Tibial nerve (tissue), 4 donors: ENCODE results near the gene GCM1. TPM values are rescaled to one million over a fixed set of nuclear protein-coding genes. Genes with fewer than 3 reads are reported as not detected.

Experiments used
- DNase-seq, 2 donors: peaks; one replicate each; pipeline ENCODE4 v3.0.0-alpha.2; 2019; ENCODE audit warnings: low spot score in 2 of 2
- H3K27ac ChIP-seq, 4 donors: fragments of 200-600 bp; sonication (generic) in 3 of 4; one replicate each; pipeline ENCODE4 v1.5.1; 2017 to 2019; ENCODE audit warnings: mild to moderate bottlenecking in 1 of 4
- H3K27me3 ChIP-seq, 2 donors: fragments of 200-600 bp; sonication (generic) in 1 of 2; one replicate each; pipeline versions ENCODE4 v1.5.1 to v1.6.0; 2017 to 2019
- H3K36me3 ChIP-seq, 3 donors: fragments of 200-600 bp; sonication (generic); one replicate each; pipeline ENCODE4 v1.5.1; 2018 to 2019
- H3K4me1 ChIP-seq, 4 donors: fragments of 200-600 bp; sonication (generic) in 3 of 4; one replicate each; pipeline ENCODE4 v1.5.1; 2017 to 2019
- H3K4me3 ChIP-seq, 4 donors: fragments of 200-600 bp; sonication (generic) in 3 of 4; one replicate each; pipeline ENCODE4 v1.5.1; 2017 to 2019; ENCODE audit warnings: mild to moderate bottlenecking in 1 of 4, moderate library complexity in 1 of 4
- H3K9me3 ChIP-seq, 4 donors: fragments of 200-600 bp; sonication (generic) in 3 of 4; one replicate each; pipeline ENCODE4 v1.5.1; 2017 to 2019
- EP300 ChIP-seq, 2 donors: sonication (generic); formaldehyde crosslinking; IDR thresholded peaks; one replicate each; pipeline ENCODE4 v1.6.1; 2017; ENCODE audit warnings: antibody characterized with exemption in 2 of 2, mild to moderate bottlenecking in 1 of 2
- POLR2A ChIP-seq, 2 donors: fragments of 450-650 bp; IDR thresholded peaks; one replicate each; pipeline ENCODE4 v1.6.1; 2017; ENCODE audit warnings: antibody characterized with exemption in 2 of 2, mild to moderate bottlenecking in 2 of 2, moderate library complexity in 2 of 2
- WGBS, 2 donors: methylation state at CpG; one replicate each; pipeline ENCODE4 v1.1.5; 2018; 5-methylcytosine and 5-hydroxymethylcytosine counted together
- total RNA-seq, 4 donors: library from RNA; depleted of rRNA; stranded (reverse); fragments of >200 nt; gene quantifications; one replicate each; pipeline ENCODE4 v1.1.0, GENCODE V29; 2016
- TF ChIP-seq, protein P1 (sequence below), 5 experiments: fragments of 200-600 bp in 3 of 5; fragments of 450-650 bp in 2 of 5; sonication (generic) in 3 of 5; IDR thresholded peaks; one replicate each; pipeline ENCODE4 v1.5.1; 2016 to 2019; ENCODE audit warnings: antibody characterized with exemption in 5 of 5, mild to moderate bottlenecking in 3 of 5, moderate library complexity in 2 of 5

The GCM1 gene
- total RNA-seq, 4 donors from 2014 or later = 0.30 TPM; not detected in 3

- no peaks in the 10 kb centered on the region for H3K36me3 ChIP-seq
- H3K9me3 ChIP-seq = no peaks in the 10 kb centered on the region
- DNase-seq = peak; percentile 84 to 96
- H3K4me3 ChIP-seq = no peak overlapping the region
- 54 to 55% methylated on average over 20 of the region's 20 CpGs for whole genome bisulfite sequencing, 2 donors
- H3K27me3 ChIP-seq = no peaks in the 10 kb centered on the region
- H3K27ac ChIP-seq = no peak overlapping the region
- TF ChIP-seq, protein P1, sequence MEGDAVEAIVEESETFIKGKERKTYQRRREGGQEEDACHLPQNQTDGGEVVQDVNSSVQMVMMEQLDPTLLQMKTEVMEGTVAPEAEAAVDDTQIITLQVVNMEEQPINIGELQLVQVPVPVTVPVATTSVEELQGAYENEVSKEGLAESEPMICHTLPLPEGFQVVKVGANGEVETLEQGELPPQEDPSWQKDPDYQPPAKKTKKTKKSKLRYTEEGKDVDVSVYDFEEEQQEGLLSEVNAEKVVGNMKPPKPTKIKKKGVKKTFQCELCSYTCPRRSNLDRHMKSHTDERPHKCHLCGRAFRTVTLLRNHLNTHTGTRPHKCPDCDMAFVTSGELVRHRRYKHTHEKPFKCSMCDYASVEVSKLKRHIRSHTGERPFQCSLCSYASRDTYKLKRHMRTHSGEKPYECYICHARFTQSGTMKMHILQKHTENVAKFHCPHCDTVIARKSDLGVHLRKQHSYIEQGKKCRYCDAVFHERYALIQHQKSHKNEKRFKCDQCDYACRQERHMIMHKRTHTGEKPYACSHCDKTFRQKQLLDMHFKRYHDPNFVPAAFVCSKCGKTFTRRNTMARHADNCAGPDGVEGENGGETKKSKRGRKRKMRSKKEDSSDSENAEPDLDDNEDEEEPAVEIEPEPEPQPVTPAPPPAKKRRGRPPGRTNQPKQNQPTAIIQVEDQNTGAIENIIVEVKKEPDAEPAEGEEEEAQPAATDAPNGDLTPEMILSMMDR (IDR thresholded peaks at IDR 0.05) = peak; percentile 100
- TF ChIP-seq EP300 (IDR thresholded peaks at IDR 0.05) (peak in 1 of 2 donors; percentile 70), POLR2A (IDR thresholded peaks at IDR 0.05) (no peak)
- peaks cover 0 to 9% (median 0%) of the 10 kb centered on the region in 4 donors for H3K4me1 ChIP-seq
Observed at GRCh38 chr6:53171605-53172467, 23.2 kb upstream of the GCM1 start.

- TF ChIP-seq POLR2A (IDR thresholded peaks at IDR 0.05) (no peak), EP300 (IDR thresholded peaks at IDR 0.05) (no peak)
- TF ChIP-seq, protein P1 (IDR thresholded peaks at IDR 0.05) = no peak
- no peaks in the 10 kb centered on the region for H3K36me3 ChIP-seq
- WGBS, 2 donors = 76 to 78% methylated on average over 4 of the region's 4 CpGs
- no peaks in the 10 kb centered on the region for H3K27me3 ChIP-seq
- no peak overlapping the region for H3K27ac ChIP-seq
- H3K4me1 ChIP-seq = peaks cover 0 to 4% (median 0%) of the 10 kb centered on the region in 4 donors
- H3K4me3 ChIP-seq = no peak overlapping the region
- no peak for DNase-seq
- peaks cover 0 to 4% (median 0%) of the 10 kb centered on the region in 4 donors for H3K9me3 ChIP-seq
Observed at GRCh38 chr6:53168516-53169267, 20.1 kb upstream of the GCM1 start.

DNA sequence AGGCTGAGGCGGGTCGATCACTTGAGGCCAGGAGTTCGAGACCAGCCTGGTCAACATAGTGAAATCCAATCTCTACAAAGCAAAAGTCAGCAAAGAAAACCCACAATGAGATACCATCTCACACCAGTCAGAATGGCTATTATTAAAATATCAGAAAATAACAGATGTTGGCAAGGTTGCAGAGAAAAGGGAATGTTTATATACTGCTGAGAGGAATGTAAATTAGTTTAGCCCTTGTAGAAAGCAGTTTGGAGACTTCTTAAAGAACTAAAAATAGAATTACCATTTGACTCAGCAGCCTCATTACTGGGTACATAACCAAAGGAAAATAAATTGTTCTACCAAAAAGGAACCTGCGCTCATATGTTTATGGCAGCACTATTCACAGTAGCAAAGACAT lies 16.7 kb upstream of the GCM1 start:
- Histone ChIP-seq H3K4me1 (no peaks in the 10 kb centered on the region), H3K9me3 (peaks cover 0 to 4% (median 0%) of the 10 kb centered on the region in 4 donors), H3K4me3 (no peak overlapping the region), H3K36me3 (no peaks in the 10 kb centered on the region), H3K27ac (no peak overlapping the region), H3K27me3 (no peaks in the 10 kb centered on the region)
- WGBS, 2 donors = 85 to 93% methylated on average over 4 of the region's 4 CpGs
- no peak for TF ChIP-seq EP300 (IDR thresholded peaks at IDR 0.05)
- TF ChIP-seq POLR2A (IDR thresholded peaks at IDR 0.05) = no peak
- TF ChIP-seq, protein P1 (IDR thresholded peaks at IDR 0.05) = no peak
- DNase-seq = no peak

GRCh38 chr6:53162606-53163005 lies 14.0 kb upstream of the GCM1 start:
- TF ChIP-seq, protein P1 (IDR thresholded peaks at IDR 0.05) = no peak
- no peak for TF ChIP-seq EP300 (IDR thresholded peaks at IDR 0.05)
- TF ChIP-seq POLR2A (IDR thresholded peaks at IDR 0.05) = no peak
- Histone ChIP-seq H3K4me1 (no peaks in the 10 kb centered on the region), H3K9me3 (peaks cover 0 to 4% (median 0%) of the 10 kb centered on the region in 4 donors), H3K27ac (no peak overlapping the region), H3K4me3 (no peak overlapping the region), H3K36me3 (no peaks in the 10 kb centered on the region), H3K27me3 (no peaks in the 10 kb centered on the region)
- 30 to 57% methylated on average over 1 of the region's 1 CpG for WGBS, 2 donors
- DNase-seq = no peak
